HepG2 (cell line): ENCODE data around the gene SMIM1. TPM values are rescaled to one million over a fixed set of nuclear protein-coding genes. Genes with fewer than 3 reads are reported as not detected.

ENCODE experiments used
- CC2D1A ChIP-seq: sonication (generic); formaldehyde crosslinking; IDR thresholded peaks from 2 replicates; pipeline ENCODE4 v1.8.1; 2023; ENCODE audit warnings: mild to moderate bottlenecking, missing genetic modification reagents
- CREB3 ChIP-seq: sonication (generic); formaldehyde crosslinking; IDR thresholded peaks from 2 replicates; pipeline ENCODE4 v1.5.0; 2020; ENCODE audit warnings: missing genetic modification reagents
- FOXO1 ChIP-seq: sonication (generic); formaldehyde crosslinking; IDR thresholded peaks from 2 replicates; pipeline ENCODE4 v1.4.0; 2020; ENCODE audit warnings: missing genetic modification reagents
- IKZF4 ChIP-seq: sonication (generic); formaldehyde crosslinking; IDR thresholded peaks from 2 replicates; pipeline ENCODE4 v1.5.1; 2020; ENCODE audit warnings: borderline replicate concordance, mild to moderate bottlenecking, low read depth, missing genetic modification reagents; ENCODE audit errors: not compliant biosample characterization
- KDM6A ChIP-seq: IDR thresholded peaks from 2 replicates; pipeline ENCODE4 v1.6.1; 2016; ENCODE audit warnings: low read depth
- MAFG ChIP-seq: sonication (generic); formaldehyde crosslinking; IDR thresholded peaks from 2 replicates; pipeline ENCODE4 v1.5.1; 2020; ENCODE audit warnings: mild to moderate bottlenecking, missing genetic modification reagents
- MED8 ChIP-seq: sonication (generic); formaldehyde crosslinking; IDR thresholded peaks from 2 replicates; pipeline ENCODE4 v1.8.1; 2023; ENCODE audit warnings: mild to moderate bottlenecking, missing genetic modification reagents; ENCODE audit not compliant: insufficient replicate concordance
- NFE2L1 ChIP-seq: sonication (generic); formaldehyde crosslinking; IDR thresholded peaks from 2 replicates; pipeline ENCODE4 v1.4.0; 2020; ENCODE audit warnings: missing genetic modification reagents, mild to moderate bottlenecking, borderline replicate concordance
- NFKB2 ChIP-seq: sonication (generic); formaldehyde crosslinking; IDR thresholded peaks from 2 replicates; pipeline ENCODE4 v1.4.0; 2020; ENCODE audit warnings: missing genetic modification reagents, borderline replicate concordance
- NR2F2 ChIP-seq: IDR thresholded peaks from 2 replicates; pipeline ENCODE4 v1.6.1; 2012; ENCODE audit warnings: low read depth, inconsistent platforms, borderline replicate concordance
- PAXIP1 ChIP-seq: sonication (generic); formaldehyde crosslinking; conservative IDR thresholded peaks from 2 replicates; pipeline ENCODE4 v1.4.0; 2020; ENCODE audit warnings: mild to moderate bottlenecking, missing genetic modification reagents, moderate library complexity
- PLRG1 ChIP-seq: fragments of 450-650 bp; conservative IDR thresholded peaks from 2 replicates; pipeline ENCODE4 v1.6.1; 2016
- RFX3 ChIP-seq: IDR thresholded peaks from 2 replicates; pipeline ENCODE4 v1.6.1; 2016; ENCODE audit warnings: missing biosample characterization, missing genetic modification reagents
- SKI ChIP-seq: fragments of 450-650 bp; IDR thresholded peaks from one replicate; pipeline ENCODE4 v1.6.1; 2018; ENCODE audit warnings: mild to moderate bottlenecking; ENCODE audit not compliant: partially characterized antibody
- TEAD2 ChIP-seq: sonication (generic); formaldehyde crosslinking; IDR thresholded peaks from 2 replicates; pipeline ENCODE4 v1.9.0; 2021; ENCODE audit warnings: missing genetic modification reagents
- ZFY ChIP-seq: sonication (generic); formaldehyde crosslinking; IDR thresholded peaks from 2 replicates; pipeline ENCODE4 v1.4.0; 2020; ENCODE audit warnings: missing genetic modification reagents
- ZNF124 ChIP-seq: sonication (generic); formaldehyde crosslinking; IDR thresholded peaks from 2 replicates; pipeline ENCODE4 v1.4.0; 2020; ENCODE audit warnings: missing genetic modification reagents
- ZNF205 ChIP-seq: IDR thresholded peaks from 2 replicates; pipeline ENCODE4 v1.6.1; 2018; ENCODE audit warnings: missing biosample characterization, missing genetic modification reagents
- ZNF282 ChIP-seq: fragments of 450-650 bp; IDR thresholded peaks from 2 replicates; pipeline ENCODE4 v1.6.1; 2018; ENCODE audit not compliant: partially characterized antibody
- ZNF33B ChIP-seq: sonication (generic); formaldehyde crosslinking; IDR thresholded peaks from 2 replicates; pipeline ENCODE4 v1.5.1; 2020; ENCODE audit warnings: mild to moderate bottlenecking, missing genetic modification reagents
- ZNF383 ChIP-seq: sonication (generic); formaldehyde crosslinking; IDR thresholded peaks from 2 replicates; pipeline ENCODE4 v1.4.0; 2020; ENCODE audit warnings: missing genetic modification reagents, mild to moderate bottlenecking, borderline replicate concordance
- ZNF589 ChIP-seq: sonication (generic); formaldehyde crosslinking; conservative IDR thresholded peaks from 2 replicates; pipeline ENCODE4 v1.8.0; 2022; ENCODE audit warnings: mild to moderate bottlenecking, moderate library complexity, missing genetic modification reagents
- ZNF619 ChIP-seq: sonication (generic); formaldehyde crosslinking; IDR thresholded peaks from 2 replicates; pipeline ENCODE4 v1.4.0; 2020; ENCODE audit warnings: mild to moderate bottlenecking, missing genetic modification reagents
- ZNF644 ChIP-seq: IDR thresholded peaks from 2 replicates; pipeline ENCODE4 v1.6.1; 2016; ENCODE audit warnings: low read depth
- polyA plus RNA-seq, 8 experiments: library from polyadenylated mRNA; depleted of rRNA in 3 of 8; stranded (reverse) in 7 of 8; unstranded in 1 of 8; fragments of >200 nt; fragmentation: Illumina TruSeq in 4 of 8; extraction: Trizol in 4 of 8; gene quantifications; 2 replicates each; pipeline versions ENCODE4 v1.2.1 to v1.2.3, GENCODE V29; 2011 to 2016; ENCODE audit warnings: low read depth in 4 of 8, missing spikeins in 1 of 8, mixed read lengths in 1 of 8; ENCODE audit not compliant: insufficient read depth in 1 of 8
- total RNA-seq, 5 experiments: library from RNA; depleted of rRNA; stranded (reverse); fragments of >200 nt; fragmentation: Illumina TruSeq; extraction: Trizol; gene quantifications; 2 replicates each; pipeline ENCODE4 v1.2.3, GENCODE V29; 2016; ENCODE audit warnings: low read depth in 1 of 5
- TF ChIP-seq, protein P1 (sequence below): sonication (generic); formaldehyde crosslinking; IDR thresholded peaks from 2 replicates; pipeline ENCODE4 v1.4.0; 2020; ENCODE audit warnings: missing genetic modification reagents
- TF ChIP-seq, protein P2 (sequence below): sonication (generic); formaldehyde crosslinking; IDR thresholded peaks from 2 replicates; pipeline ENCODE4 v1.8.0; 2023; ENCODE audit warnings: mild to moderate bottlenecking, missing genetic modification reagents

SMIM1 gene
- total and polyA plus RNA-seq, 2 of the 13 experiments (the other 11 are each of a cell fraction or from before 2014, with no cell fraction given), result 12.4 to 56.3 TPM

GRCh38 chr1:3772027-3772714, 378 bp upstream of the SMIM1 start (continued):
- no peak for TF ChIP-seq IKZF4
- no peak for TF ChIP-seq PLRG1
- no peak for TF ChIP-seq TEAD2 (CRISPR knock-in tag)
- no peak for TF ChIP-seq CREB3 (CRISPR knock-in tag)
- TF ChIP-seq MED8 (CRISPR knock-in tag), result no peak
- peak; percentile 35; the same call in 1 of the 2 replicates for TF ChIP-seq ZNF124 (CRISPR knock-in tag)
- TF ChIP-seq, protein P1, sequence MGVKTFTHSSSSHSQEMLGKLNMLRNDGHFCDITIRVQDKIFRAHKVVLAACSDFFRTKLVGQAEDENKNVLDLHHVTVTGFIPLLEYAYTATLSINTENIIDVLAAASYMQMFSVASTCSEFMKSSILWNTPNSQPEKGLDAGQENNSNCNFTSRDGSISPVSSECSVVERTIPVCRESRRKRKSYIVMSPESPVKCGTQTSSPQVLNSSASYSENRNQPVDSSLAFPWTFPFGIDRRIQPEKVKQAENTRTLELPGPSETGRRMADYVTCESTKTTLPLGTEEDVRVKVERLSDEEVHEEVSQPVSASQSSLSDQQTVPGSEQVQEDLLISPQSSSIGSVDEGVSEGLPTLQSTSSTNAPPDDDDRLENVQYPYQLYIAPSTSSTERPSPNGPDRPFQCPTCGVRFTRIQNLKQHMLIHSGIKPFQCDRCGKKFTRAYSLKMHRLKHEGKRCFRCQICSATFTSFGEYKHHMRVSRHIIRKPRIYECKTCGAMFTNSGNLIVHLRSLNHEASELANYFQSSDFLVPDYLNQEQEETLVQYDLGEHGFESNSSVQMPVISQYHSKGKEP, result no peak
- no peak for TF ChIP-seq NR2F2
- TF ChIP-seq PAXIP1 (CRISPR knock-in tag), result no peak; the same call in 1 of the 2 replicates
- no peak for TF ChIP-seq ZNF589 (CRISPR knock-in tag)
- TF ChIP-seq KDM6A (CRISPR knock-in tag), result no peak
- TF ChIP-seq NFE2L1, result 0 out of 2 replicates have a peak, but pooled peaks have one; percentile 48
- TF ChIP-seq SKI, result no peak
- peak; percentile 78 for TF ChIP-seq ZFY (CRISPR knock-in tag)
- no peak for TF ChIP-seq ZNF282
- no peak for TF ChIP-seq ZNF644 (CRISPR knock-in tag)
- TF ChIP-seq, protein P2, sequence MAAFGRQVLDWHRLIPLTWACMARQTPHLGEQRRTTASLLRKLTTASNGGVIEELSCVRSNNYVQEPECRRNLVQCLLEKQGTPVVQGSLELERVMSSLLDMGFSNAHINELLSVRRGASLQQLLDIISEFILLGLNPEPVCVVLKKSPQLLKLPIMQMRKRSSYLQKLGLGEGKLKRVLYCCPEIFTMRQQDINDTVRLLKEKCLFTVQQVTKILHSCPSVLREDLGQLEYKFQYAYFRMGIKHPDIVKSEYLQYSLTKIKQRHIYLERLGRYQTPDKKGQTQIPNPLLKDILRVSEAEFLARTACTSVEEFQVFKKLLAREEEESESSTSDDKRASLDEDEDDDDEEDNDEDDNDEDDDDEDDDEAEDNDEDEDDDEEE, result no peak
- TF ChIP-seq NFKB2 (CRISPR knock-in tag), result peak; percentile 67; the same call in 1 of the 2 replicates
- TF ChIP-seq ZNF205, result no peak
- 0 out of 2 replicates have a peak, but pooled peaks have one; percentile 16 for TF ChIP-seq ZNF383 (CRISPR knock-in tag)
- TF ChIP-seq CC2D1A (CRISPR knock-in tag), result no peak
- TF ChIP-seq FOXO1 (CRISPR knock-in tag), result no peak
- no peak for TF ChIP-seq ZNF619 (CRISPR knock-in tag)
- no peak for TF ChIP-seq MAFG (CRISPR knock-in tag)
- no peak for TF ChIP-seq ZNF33B (CRISPR knock-in tag)
- TF ChIP-seq RFX3 (CRISPR knock-in tag), result no peak
